WTC11 (cell line): ENCODE data around the gene CUL4A.

Source experiments
- ATF2 ChIP-seq: sonication (generic); formaldehyde crosslinking; IDR thresholded peaks from 2 replicates; pipeline ENCODE4 v1.8.1; 2022; ENCODE audit warnings: low read depth, missing genetic modification reagents, borderline replicate concordance
- ATF3 ChIP-seq: sonication (generic); formaldehyde crosslinking; conservative IDR thresholded peaks from 2 replicates; pipeline ENCODE4 v1.8.1; 2022; ENCODE audit warnings: mild to moderate bottlenecking, missing genetic modification reagents
- CREB1 ChIP-seq: sonication (generic); formaldehyde crosslinking; IDR thresholded peaks from 2 replicates; pipeline ENCODE4 v1.8.0; 2023; ENCODE audit warnings: mild to moderate bottlenecking, missing genetic modification reagents
- CTCF ChIP-seq: fragments of 200-600 bp; IDR thresholded peaks from 2 replicates; pipeline ENCODE4 v1.8.0; 2022; ENCODE audit warnings: antibody characterized with exemption
- GABPB1 ChIP-seq: sonication (generic); formaldehyde crosslinking; IDR thresholded peaks from 2 replicates; pipeline ENCODE4 v1.8.1; 2023; ENCODE audit warnings: mild to moderate bottlenecking, missing genetic modification reagents
- JUN ChIP-seq: sonication (generic); formaldehyde crosslinking; IDR thresholded peaks from 2 replicates; pipeline ENCODE4 v1.8.0; 2023; ENCODE audit warnings: mild to moderate bottlenecking, missing genetic modification reagents
- MLX ChIP-seq: sonication (generic); formaldehyde crosslinking; IDR thresholded peaks from 2 replicates; pipeline ENCODE4 v1.8.1; 2023; ENCODE audit warnings: mild to moderate bottlenecking, missing genetic modification reagents, moderate library complexity
- MXD4 ChIP-seq: fragments of 250-450 bp; sonication (Bioruptor Pico); IDR thresholded peaks from 2 replicates; pipeline ENCODE4 v1.8.0; 2021; ENCODE audit warnings: mild to moderate bottlenecking, moderate library complexity, borderline replicate concordance
- ZNF263 ChIP-seq: sonication (generic); formaldehyde crosslinking; IDR thresholded peaks from 2 replicates; pipeline ENCODE4 v1.8.1; 2022; ENCODE audit warnings: low read depth, mild to moderate bottlenecking, moderate library complexity, missing genetic modification reagents
- TF ChIP-seq, protein P1 (sequence below): sonication (generic); formaldehyde crosslinking; IDR thresholded peaks from 2 replicates; pipeline ENCODE4 v1.8.0; 2022; ENCODE audit warnings: mild to moderate bottlenecking, missing genetic modification reagents
- TF ChIP-seq, protein P2 (sequence below): sonication (generic); formaldehyde crosslinking; IDR thresholded peaks from 2 replicates; pipeline ENCODE4 v1.8.1; 2023; ENCODE audit warnings: mild to moderate bottlenecking, missing genetic modification reagents, moderate library complexity
- TF ChIP-seq, protein P3 (sequence below): sonication (generic); formaldehyde crosslinking; IDR thresholded peaks from 2 replicates; pipeline ENCODE4 v1.8.1; 2023; ENCODE audit warnings: mild to moderate bottlenecking, missing genetic modification reagents, borderline replicate concordance
- TF ChIP-seq, protein P4 (sequence below): sonication (generic); formaldehyde crosslinking; IDR thresholded peaks from 2 replicates; pipeline ENCODE4 v1.8.1; 2023; ENCODE audit warnings: mild to moderate bottlenecking, moderate library complexity, missing genetic modification reagents
- TF ChIP-seq, protein P5 (sequence below): sonication (generic); formaldehyde crosslinking; IDR thresholded peaks from 2 replicates; pipeline ENCODE4 v1.8.0; 2022; ENCODE audit warnings: missing genetic modification reagents

DNA sequence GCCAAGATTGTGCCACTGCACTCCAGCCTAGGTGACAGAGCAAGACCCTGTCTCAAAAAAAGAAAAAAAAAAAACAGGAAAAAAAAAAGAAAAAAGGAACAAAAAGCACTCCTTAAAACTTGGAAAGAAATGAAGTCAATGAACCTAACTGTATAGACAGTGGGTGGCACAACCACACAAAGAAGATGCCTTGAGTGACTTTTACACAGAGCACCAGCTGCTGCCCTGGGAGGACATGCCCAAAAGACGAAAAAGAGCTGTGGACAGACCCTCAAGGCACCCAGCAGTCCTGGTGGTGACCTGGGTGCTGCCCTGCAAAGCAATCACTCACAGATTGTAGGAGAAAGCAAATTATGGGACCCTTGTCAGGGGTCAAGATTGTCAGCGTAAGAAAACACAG lies 81.7 kb downstream of the CUL4A start:
- TF ChIP-seq MLX (no peak), CTCF (no peak), MXD4 (CRISPR knock-in tag) (no peak), CREB1 (no peak), GABPB1 (CRISPR knock-in tag) (no peak), ATF3 (no peak), ATF2 (CRISPR knock-in tag) (no peak), ZNF263 (CRISPR knock-in tag) (no peak), JUN (CRISPR knock-in tag) (no peak)
- TF ChIP-seq, protein P1, sequence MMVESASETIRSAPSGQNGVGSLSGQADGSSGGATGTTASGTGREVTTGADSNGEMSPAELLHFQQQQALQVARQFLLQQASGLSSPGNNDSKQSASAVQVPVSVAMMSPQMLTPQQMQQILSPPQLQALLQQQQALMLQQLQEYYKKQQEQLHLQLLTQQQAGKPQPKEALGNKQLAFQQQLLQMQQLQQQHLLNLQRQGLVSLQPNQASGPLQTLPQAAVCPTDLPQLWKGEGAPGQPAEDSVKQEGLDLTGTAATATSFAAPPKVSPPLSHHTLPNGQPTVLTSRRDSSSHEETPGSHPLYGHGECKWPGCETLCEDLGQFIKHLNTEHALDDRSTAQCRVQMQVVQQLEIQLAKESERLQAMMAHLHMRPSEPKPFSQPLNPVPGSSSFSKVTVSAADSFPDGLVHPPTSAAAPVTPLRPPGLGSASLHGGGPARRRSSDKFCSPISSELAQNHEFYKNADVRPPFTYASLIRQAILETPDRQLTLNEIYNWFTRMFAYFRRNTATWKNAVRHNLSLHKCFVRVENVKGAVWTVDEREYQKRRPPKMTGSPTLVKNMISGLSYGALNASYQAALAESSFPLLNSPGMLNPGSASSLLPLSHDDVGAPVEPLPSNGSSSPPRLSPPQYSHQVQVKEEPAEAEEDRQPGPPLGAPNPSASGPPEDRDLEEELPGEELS, result no peak
- TF ChIP-seq, protein P2, sequence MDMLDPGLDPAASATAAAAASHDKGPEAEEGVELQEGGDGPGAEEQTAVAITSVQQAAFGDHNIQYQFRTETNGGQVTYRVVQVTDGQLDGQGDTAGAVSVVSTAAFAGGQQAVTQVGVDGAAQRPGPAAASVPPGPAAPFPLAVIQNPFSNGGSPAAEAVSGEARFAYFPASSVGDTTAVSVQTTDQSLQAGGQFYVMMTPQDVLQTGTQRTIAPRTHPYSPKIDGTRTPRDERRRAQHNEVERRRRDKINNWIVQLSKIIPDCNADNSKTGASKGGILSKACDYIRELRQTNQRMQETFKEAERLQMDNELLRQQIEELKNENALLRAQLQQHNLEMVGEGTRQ (CRISPR knock-in tag), result no peak
- TF ChIP-seq, protein P3, sequence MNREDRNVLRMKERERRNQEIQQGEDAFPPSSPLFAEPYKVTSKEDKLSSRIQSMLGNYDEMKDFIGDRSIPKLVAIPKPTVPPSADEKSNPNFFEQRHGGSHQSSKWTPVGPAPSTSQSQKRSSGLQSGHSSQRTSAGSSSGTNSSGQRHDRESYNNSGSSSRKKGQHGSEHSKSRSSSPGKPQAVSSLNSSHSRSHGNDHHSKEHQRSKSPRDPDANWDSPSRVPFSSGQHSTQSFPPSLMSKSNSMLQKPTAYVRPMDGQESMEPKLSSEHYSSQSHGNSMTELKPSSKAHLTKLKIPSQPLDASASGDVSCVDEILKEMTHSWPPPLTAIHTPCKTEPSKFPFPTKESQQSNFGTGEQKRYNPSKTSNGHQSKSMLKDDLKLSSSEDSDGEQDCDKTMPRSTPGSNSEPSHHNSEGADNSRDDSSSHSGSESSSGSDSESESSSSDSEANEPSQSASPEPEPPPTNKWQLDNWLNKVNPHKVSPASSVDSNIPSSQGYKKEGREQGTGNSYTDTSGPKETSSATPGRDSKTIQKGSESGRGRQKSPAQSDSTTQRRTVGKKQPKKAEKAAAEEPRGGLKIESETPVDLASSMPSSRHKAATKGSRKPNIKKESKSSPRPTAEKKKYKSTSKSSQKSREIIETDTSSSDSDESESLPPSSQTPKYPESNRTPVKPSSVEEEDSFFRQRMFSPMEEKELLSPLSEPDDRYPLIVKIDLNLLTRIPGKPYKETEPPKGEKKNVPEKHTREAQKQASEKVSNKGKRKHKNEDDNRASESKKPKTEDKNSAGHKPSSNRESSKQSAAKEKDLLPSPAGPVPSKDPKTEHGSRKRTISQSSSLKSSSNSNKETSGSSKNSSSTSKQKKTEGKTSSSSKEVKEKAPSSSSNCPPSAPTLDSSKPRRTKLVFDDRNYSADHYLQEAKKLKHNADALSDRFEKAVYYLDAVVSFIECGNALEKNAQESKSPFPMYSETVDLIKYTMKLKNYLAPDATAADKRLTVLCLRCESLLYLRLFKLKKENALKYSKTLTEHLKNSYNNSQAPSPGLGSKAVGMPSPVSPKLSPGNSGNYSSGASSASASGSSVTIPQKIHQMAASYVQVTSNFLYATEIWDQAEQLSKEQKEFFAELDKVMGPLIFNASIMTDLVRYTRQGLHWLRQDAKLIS, result no peak
- TF ChIP-seq, protein P4, sequence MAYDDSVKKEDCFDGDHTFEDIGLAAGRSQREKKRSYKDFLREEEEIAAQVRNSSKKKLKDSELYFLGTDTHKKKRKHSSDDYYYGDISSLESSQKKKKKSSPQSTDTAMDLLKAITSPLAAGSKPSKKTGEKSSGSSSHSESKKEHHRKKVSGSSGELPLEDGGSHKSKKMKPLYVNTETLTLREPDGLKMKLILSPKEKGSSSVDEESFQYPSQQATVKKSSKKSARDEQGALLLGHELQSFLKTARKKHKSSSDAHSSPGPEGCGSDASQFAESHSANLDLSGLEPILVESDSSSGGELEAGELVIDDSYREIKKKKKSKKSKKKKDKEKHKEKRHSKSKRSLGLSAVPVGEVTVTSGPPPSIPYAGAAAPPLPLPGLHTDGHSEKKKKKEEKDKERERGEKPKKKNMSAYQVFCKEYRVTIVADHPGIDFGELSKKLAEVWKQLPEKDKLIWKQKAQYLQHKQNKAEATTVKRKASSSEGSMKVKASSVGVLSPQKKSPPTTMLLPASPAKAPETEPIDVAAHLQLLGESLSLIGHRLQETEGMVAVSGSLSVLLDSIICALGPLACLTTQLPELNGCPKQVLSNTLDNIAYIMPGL (CRISPR knock-in tag), result no peak
- TF ChIP-seq, protein P5, sequence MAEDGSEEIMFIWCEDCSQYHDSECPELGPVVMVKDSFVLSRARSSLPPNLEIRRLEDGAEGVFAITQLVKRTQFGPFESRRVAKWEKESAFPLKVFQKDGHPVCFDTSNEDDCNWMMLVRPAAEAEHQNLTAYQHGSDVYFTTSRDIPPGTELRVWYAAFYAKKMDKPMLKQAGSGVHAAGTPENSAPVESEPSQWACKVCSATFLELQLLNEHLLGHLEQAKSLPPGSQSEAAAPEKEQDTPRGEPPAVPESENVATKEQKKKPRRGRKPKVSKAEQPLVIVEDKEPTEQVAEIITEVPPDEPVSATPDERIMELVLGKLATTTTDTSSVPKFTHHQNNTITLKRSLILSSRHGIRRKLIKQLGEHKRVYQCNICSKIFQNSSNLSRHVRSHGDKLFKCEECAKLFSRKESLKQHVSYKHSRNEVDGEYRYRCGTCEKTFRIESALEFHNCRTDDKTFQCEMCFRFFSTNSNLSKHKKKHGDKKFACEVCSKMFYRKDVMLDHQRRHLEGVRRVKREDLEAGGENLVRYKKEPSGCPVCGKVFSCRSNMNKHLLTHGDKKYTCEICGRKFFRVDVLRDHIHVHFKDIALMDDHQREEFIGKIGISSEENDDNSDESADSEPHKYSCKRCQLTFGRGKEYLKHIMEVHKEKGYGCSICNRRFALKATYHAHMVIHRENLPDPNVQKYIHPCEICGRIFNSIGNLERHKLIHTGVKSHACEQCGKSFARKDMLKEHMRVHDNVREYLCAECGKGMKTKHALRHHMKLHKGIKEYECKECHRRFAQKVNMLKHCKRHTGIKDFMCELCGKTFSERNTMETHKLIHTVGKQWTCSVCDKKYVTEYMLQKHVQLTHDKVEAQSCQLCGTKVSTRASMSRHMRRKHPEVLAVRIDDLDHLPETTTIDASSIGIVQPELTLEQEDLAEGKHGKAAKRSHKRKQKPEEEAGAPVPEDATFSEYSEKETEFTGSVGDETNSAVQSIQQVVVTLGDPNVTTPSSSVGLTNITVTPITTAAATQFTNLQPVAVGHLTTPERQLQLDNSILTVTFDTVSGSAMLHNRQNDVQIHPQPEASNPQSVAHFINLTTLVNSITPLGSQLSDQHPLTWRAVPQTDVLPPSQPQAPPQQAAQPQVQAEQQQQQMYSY (CRISPR knock-in tag), result no peak
